Adrenal gland (tissue), 12 donors: ENCODE data around the gene MAGI2. TPM values are rescaled to one million over a fixed set of nuclear protein-coding genes. Genes with fewer than 3 reads are reported as not detected.

Experiments
- DNase-seq, 7 donors: peaks; one replicate each; pipeline ENCODE4 v3.0.0-alpha.2; 2019 to 2020
- H3K27ac ChIP-seq, 5 donors: fragments of 200-600 bp; sonication (generic) in 4 of 5; 1 replicate in 3 of 5; 2 replicates in 2 of 5; pipeline versions ENCODE4 v1.5.1 to v1.8.0; 2016 to 2020; ENCODE audit warnings: mild to moderate bottlenecking in 1 of 5
- H3K27me3 ChIP-seq: fragments of 200-600 bp; 2 replicates; pipeline ENCODE4 v1.8.0; 2021
- H3K36me3 ChIP-seq, 2 donors: fragments of 200-600 bp; replicated peaks in 1 of 2; 1 replicate in 1 of 2; 2 replicates in 1 of 2; pipeline versions ENCODE4 v1.5.1 to v1.8.0; 2018 to 2022
- H3K4me1 ChIP-seq, 2 donors: fragments of 200-600 bp; replicated peaks in 1 of 2; 1 replicate in 1 of 2; 2 replicates in 1 of 2; pipeline versions ENCODE4 v1.5.1 to v1.8.0; 2018 to 2021
- H3K4me3 ChIP-seq, 4 donors: fragments of 200-600 bp; sonication (generic) in 3 of 4; one replicate each; pipeline ENCODE4 v1.5.1; 2016 to 2018
- H3K9me3 ChIP-seq, 3 donors: fragments of 200-600 bp; sonication (generic) in 1 of 3; replicated peaks in 1 of 3; 1 replicate in 2 of 3; 2 replicates in 1 of 3; pipeline versions ENCODE4 v1.5.1 to v1.8.0; 2016 to 2021
- POLR2A ChIP-seq, 2 donors: fragments of 450-650 bp; IDR thresholded peaks; one replicate each; pipeline ENCODE4 v1.6.1; 2017; ENCODE audit warnings: antibody characterized with exemption in 2 of 2, mild to moderate bottlenecking in 2 of 2, moderate library complexity in 1 of 2
- WGBS, 4 donors: extraction: QIAGEN DNeasy Blood & Tissue Kit in 2 of 4; methylation state at CpG; one replicate each; pipeline versions ENCODE4 v1.1.5 to v1.1.7; 2013 to 2017; 5-methylcytosine and 5-hydroxymethylcytosine counted together
- intact Hi-C, 2 donors: fragments of 100-400 bp; cut with DNase I; formaldehyde crosslinking; loops; one replicate each; pipeline versions ENCODE4 v1.14.1 to v1.15.0; 2022 to 2023
- polyA plus RNA-seq, 3 donors: library from polyadenylated mRNA; stranded (reverse); fragments of 200-250 nt in 2 of 3; fragments of 350-450 nt in 1 of 3; fragmentation: Illumina TruSeq in 1 of 3; extraction: RNeasy Lipid Tissue Mini Kit (QIAGEN cat#74804) in 1 of 3; gene quantifications; one replicate each; pipeline ENCODE4 v1.2.3, GENCODE V29; 2013 to 2014
- total RNA-seq, 9 donors: library from RNA; depleted of rRNA in 4 of 9; stranded (reverse); fragments of >200 nt in 4 of 9; fragments of 120-200 nt in 1 of 9; fragmentation: NEBNext Ultra II Directional in 1 of 9; extraction: Animal tissue kit (Norgen Biotek cat#: 25700) in 1 of 9; gene quantifications; one replicate each; pipeline versions ENCODE4 v1.1.0 to v1.2.4, GENCODE V29; 2013 to 2023
- TF ChIP-seq, protein P1 (sequence below), 6 experiments: fragments of 450-650 bp in 4 of 6; fragments of 200-600 bp in 2 of 6; sonication (generic) in 1 of 6; IDR thresholded peaks; 1 replicate in 5 of 6; 2 replicates in 1 of 6; pipeline versions ENCODE4 v1.5.1 to v1.8.0; 2016 to 2021; ENCODE audit warnings: antibody characterized with exemption in 6 of 6, mild to moderate bottlenecking in 2 of 6, moderate library complexity in 1 of 6
- donor health status: healthy with polysubstance abuse.
- donor health status: Bipolar disorder and iron deficiency.
- donor health status: DM: yes; HTN: yes; CAD: no.
- donor health status: DM: no; HTN: no; CAD: no.
- donor health status: DM: no; HTN: no; CAD: no.
- donor health status: DM: yes; HTN: yes; CAD: no.

MAGI2 gene
- total and polyA plus RNA-seq, 12 donors, result 3.2 to 37.1 (median 17.1) TPM

DNA sequence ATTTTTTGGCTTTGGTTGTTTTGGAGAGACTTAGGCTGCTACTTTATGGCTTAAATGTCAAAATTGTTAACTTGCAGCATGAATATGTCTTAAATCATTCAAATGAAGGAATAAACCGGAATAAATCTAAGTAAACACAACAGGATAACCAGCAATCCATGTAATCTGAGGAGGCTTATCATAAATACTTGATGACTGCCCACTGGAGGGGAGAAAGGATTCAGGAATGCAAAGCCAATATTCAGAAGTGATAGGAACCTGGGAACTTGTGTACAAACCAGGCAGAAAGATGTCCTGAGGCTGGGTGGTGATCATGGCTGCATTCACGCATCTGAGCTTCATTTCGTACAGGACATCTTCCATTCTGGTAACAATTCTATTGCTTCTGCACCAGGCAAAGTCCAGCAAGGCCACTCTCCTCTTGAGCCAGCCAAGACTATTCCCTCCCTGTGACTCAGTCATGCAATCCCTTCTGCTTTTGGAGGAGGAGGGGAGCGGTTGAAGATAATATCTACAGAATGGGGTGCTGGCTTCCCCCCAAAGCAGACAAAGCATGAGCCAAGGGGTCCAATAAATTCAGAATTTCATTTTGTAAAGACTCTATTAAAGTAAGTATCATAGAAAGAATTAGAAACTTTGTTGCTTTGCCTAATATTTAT lies 1280.4 kb downstream of the MAGI2 start:
- Histone ChIP-seq H3K9me3 (no peaks in the 10 kb centered on the region), H3K4me1 (peaks cover 3 to 13% of the 10 kb centered on the region in 2 donors), H3K27me3 (no peaks in the 10 kb centered on the region), H3K27ac (no peak overlapping the region), H3K36me3 (no peaks in the 10 kb centered on the region), H3K4me3 (no peak overlapping the region)
- TF ChIP-seq POLR2A (IDR thresholded peaks at IDR 0.05), result no peak
- TF ChIP-seq, protein P1, sequence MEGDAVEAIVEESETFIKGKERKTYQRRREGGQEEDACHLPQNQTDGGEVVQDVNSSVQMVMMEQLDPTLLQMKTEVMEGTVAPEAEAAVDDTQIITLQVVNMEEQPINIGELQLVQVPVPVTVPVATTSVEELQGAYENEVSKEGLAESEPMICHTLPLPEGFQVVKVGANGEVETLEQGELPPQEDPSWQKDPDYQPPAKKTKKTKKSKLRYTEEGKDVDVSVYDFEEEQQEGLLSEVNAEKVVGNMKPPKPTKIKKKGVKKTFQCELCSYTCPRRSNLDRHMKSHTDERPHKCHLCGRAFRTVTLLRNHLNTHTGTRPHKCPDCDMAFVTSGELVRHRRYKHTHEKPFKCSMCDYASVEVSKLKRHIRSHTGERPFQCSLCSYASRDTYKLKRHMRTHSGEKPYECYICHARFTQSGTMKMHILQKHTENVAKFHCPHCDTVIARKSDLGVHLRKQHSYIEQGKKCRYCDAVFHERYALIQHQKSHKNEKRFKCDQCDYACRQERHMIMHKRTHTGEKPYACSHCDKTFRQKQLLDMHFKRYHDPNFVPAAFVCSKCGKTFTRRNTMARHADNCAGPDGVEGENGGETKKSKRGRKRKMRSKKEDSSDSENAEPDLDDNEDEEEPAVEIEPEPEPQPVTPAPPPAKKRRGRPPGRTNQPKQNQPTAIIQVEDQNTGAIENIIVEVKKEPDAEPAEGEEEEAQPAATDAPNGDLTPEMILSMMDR (IDR thresholded peaks at IDR 0.05), result no peak
- 56 to 72% (median 68%) methylated on average over 4 of the region's 4 CpGs for WGBS, 4 donors
- intact Hi-C loops, result no loop called here
- no peak for DNase-seq

DNA sequence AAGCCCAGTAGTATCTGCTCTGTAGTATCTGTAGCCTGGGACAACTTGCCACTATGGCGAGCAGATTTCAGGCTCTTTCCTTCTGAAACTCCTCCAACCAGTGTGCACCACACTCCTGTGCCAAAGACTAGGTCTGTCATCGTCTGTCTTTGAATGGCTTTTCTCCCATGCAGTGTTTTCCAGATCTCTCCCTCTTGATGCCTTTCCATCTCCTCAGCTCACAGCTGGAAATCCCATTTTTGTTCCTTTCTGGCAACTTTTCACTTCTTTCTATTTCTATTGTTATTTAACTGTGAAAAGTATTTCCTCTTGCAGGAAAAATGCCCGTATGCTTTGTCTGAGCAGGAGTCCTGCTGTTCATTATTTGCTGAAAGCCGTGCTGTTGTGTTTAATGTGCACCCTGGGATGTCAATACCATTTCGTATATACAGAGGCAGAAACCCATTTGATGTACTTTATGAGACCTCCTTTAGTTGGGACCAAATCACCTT lies 1281.2 kb downstream of the MAGI2 start:
- TF ChIP-seq, protein P1 (IDR thresholded peaks at IDR 0.05), result no peak
- TF ChIP-seq POLR2A (IDR thresholded peaks at IDR 0.05), result no peak
- H3K9me3 ChIP-seq, result no peaks in the 10 kb centered on the region
- no peak for DNase-seq
- H3K27ac ChIP-seq, result no peak overlapping the region
- no peaks in the 10 kb centered on the region for H3K36me3 ChIP-seq
- no peak overlapping the region for H3K4me3 ChIP-seq
- 72 to 81% (median 76%) methylated on average over 5 of the region's 5 CpGs for WGBS, 4 donors
- peaks cover 3 to 13% of the 10 kb centered on the region in 2 donors for H3K4me1 ChIP-seq
- no peaks in the 10 kb centered on the region for H3K27me3 ChIP-seq
- intact Hi-C loops, result no loop called here

DNA sequence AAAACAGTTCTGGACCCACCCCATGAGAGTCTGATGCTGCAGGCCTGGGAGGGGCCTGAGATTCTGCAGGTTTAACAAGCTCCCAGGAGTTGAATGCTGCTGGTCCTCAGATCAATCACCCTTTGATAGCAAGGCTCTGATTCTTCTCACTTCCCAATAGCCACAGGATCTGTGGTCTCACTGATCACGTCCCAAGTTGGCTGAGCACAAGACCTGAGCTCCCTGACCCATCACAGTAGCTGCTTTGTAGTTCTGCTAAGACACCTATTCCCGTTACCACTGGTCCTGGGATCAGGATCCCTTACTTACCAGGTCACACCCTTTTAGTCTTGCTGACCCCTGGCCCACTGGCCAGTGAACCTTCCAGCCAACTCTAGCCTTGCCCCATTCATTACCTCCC lies 1282.1 kb downstream of the MAGI2 start:
- Histone ChIP-seq H3K4me1 (peaks cover 3 to 13% of the 10 kb centered on the region in 2 donors), H3K9me3 (no peaks in the 10 kb centered on the region), H3K4me3 (no peak overlapping the region), H3K27me3 (no peaks in the 10 kb centered on the region), H3K36me3 (no peaks in the 10 kb centered on the region), H3K27ac (no peak overlapping the region)
- 83 to 100% (median 97%) methylated on average over 1 to 2 of the region's 2 CpGs for WGBS, 4 donors
- intact Hi-C loops, result no loop called here
- no peak for DNase-seq
- TF ChIP-seq POLR2A (IDR thresholded peaks at IDR 0.05), result no peak
- TF ChIP-seq, protein P1 (IDR thresholded peaks at IDR 0.05), result no peak

DNA sequence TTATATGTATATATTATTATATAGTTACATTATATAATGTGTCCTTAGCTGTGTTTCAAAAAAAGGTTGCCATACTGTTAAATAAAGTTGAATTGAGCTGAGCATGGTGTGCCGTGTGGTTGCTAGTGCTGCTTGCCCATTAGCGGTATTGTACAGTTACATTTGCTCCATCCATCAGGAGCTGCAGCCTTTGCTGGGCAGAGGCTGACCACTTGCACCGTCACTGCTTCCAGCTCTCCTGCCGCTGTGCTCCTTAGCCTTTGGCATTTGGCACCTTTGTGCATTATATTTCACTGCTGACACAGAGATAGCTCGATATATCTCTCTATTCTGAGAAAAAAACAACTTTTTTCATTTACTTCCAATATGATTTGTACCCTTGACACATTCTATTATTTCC lies 1282.7 kb downstream of the MAGI2 start:
- intact Hi-C loops, result no loop called here
- Histone ChIP-seq H3K27ac (no peak overlapping the region), H3K27me3 (no peaks in the 10 kb centered on the region), H3K36me3 (no peaks in the 10 kb centered on the region), H3K4me1 (peaks cover 3 to 12% of the 10 kb centered on the region in 2 donors), H3K9me3 (no peaks in the 10 kb centered on the region), H3K4me3 (no peak overlapping the region)
- TF ChIP-seq POLR2A (IDR thresholded peaks at IDR 0.05), result no peak
- TF ChIP-seq, protein P1 (IDR thresholded peaks at IDR 0.05), result no peak
- 93 to 96% (median 94%) methylated on average over 5 of the region's 5 CpGs for WGBS, 4 donors
- DNase-seq, result no peak
